Measurements from ENCODE around the gene AMBRA1. TPM values are rescaled to one million over a fixed set of nuclear protein-coding genes. Genes with fewer than 3 reads are reported as not detected.

Gene AMBRA1
- total RNA-seq, 1 donor from 2014 or later, result 25.3 TPM

DNA sequence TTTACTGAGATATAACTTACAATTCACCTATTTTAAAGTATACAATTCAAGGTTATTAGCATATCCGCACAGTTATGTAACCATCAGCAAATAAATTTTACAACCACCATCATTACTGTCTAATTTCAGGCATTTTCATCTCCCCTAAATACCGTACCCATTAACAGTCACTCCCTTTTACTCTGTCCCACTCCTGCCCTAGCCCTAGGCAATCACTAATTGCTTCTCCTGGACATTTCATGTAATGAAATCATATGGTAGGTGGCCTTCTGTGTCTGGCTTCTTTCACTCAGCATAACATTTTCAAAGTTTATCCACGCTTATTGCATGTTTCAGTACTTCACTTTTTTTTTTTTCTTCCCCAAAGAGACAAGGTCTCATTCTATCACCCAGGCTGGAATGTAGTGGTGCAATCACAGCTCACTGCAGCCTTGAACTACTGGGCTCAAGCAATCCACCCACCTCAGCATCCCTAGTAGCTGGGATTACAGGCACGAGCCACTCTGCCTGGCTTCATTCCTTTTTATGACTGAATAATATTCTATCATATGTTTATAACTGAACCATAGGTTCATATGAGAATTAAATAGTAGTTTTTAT lies 140.8 kb downstream of the AMBRA1 start:
- FAIRE-seq (no peak), DNase-seq (ENCODE audit: low spot score in 2 of 2) (no peak)

DNA sequence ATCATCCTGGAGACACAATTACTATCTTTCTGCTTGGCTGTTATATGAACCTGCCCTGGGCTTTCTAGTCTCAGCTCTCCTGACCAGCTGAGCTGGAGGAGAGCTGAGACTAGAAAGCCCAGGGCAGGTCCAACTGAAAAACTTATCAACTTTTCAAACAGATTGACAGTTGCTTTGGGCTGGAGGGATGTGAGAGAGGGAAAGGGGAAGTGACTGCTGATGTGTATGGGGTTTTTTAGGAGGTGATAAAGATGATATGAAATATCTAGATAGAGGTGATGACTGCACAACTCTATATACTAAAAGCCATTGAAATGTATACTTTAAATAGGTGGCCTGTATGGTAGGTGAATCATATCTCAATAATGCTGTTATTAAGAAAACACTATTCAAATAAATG lies 142.1 kb downstream of the AMBRA1 start:
- FAIRE-seq, result no peak
- no peak for DNase-seq (ENCODE audit: low spot score in 2 of 2)

DNA sequence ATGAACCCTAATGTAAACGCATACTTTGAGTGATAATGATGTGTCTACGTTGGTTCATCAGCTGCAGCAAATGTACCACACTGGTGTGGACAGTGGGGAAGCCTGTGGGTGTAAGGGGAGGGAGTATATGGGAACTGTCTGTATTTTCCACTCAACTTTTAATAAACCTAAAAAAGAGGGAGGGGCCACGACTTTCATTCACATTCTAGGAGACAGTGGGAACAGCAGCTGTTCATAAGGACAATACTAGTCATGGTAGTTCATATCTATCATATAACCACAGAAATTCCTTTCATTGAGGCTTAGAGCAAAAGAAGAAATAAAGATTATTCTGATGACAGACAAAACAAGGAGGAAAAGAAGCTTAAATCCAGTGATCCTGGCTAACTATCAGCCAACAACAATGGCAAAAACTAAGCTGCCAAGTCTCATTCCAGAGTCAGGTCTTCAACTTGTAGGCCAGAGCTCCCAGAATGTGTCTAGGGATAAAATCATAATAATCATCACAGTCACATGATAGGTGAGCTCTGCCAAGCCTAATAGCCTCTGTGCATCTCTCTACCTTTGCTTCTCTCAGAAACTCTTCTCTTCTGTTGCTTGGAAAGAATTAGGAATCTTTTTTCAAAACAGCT lies 142.9 kb downstream of the AMBRA1 start:
- DNase-seq (ENCODE audit: low spot score in 2 of 2) (no peak), FAIRE-seq (no peak)

GRCh38 chr11:46447544-46447943 lies 146.3 kb downstream of the AMBRA1 start:
- DNase-seq (ENCODE audit: low spot score in 2 of 2) (no peak), FAIRE-seq (no peak)

- no peak for DNase-seq (ENCODE audit: low spot score in 2 of 2)
- FAIRE-seq, result no peak
Observed at GRCh38 chr11:46445920-46446771, 147.7 kb downstream of the AMBRA1 start.

DNA sequence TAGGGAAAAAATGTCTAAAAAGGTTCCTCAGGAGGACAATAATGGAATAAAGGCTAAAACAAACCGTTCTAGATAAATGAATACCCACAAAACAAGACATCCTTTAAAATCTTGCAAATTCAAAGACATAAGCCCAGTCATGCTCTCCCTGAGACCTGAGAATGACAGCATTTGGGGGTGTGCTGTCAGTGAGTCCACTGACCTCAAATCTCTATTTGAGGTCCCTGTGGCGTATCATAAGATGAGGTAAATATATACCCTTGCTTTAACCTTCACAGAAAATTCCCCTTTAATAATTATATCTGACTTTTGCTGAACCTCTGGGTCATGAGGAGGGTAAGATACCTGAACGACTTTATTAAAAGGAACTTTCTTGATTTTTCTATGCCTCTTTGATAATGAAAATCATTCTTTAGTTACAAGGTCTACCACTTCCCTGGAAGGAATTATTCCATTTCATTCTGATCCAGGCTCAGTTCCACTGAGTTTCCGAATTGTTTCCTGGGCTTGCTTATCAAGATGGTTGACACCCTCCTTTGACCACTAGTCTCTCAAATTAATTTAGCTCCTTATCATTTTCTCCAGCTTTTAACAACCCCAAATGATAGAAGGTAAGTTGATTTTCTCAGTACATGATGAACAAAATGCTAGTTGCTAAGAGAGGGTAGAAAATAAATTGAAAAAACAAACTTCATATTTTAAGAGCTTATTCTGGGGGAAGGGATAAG lies 148.5 kb downstream of the AMBRA1 start:
- no peak for DNase-seq (ENCODE audit: low spot score in 2 of 2)
- no peak for FAIRE-seq

DNA sequence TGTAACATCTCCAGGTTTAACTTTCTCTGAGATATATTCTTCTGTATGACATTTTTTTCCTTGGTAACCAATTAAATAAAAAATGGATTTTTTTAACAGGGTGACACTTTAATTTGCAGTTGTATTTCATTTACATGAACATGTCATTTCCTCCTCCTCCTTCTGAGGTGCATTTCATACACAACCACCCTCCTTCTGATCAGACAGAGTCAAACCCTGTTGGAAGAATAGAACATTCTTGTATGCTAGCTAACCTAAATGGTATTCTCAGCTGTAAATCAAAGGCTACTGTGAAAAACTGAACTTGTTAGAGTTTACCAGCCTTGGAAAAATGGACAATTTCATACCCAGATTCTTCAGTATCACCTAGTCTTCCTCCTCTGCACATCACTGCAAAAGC lies 149.5 kb downstream of the AMBRA1 start:
- FAIRE-seq, result no peak

DNA sequence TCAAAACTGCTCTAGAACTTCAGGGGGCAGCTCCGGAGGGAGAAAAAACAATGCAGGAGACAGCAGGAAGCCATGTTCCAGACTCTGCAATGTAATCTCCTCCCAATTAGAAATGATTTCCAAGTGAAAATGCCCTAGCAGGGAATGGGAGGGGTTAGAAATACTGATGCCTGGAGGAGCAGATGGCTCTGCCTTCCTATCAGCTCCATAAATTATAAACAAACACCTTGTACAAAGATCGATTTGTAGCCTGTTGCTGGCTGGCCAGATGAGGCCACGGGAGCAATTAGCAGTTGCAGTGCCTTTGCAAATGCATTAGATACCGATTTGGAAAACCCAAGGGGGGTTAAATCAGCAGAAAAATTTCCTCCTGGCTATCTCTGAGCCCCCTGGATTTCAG lies 155.6 kb downstream of the AMBRA1 start:
- FAIRE-seq, result no peak
- no peak for DNase-seq (ENCODE audit: low spot score in 2 of 2)

More for the DNA sequence above, 149.5 kb downstream of the AMBRA1 start:
- no peak for DNase-seq (ENCODE audit: low spot score in 2 of 2)

DNA sequence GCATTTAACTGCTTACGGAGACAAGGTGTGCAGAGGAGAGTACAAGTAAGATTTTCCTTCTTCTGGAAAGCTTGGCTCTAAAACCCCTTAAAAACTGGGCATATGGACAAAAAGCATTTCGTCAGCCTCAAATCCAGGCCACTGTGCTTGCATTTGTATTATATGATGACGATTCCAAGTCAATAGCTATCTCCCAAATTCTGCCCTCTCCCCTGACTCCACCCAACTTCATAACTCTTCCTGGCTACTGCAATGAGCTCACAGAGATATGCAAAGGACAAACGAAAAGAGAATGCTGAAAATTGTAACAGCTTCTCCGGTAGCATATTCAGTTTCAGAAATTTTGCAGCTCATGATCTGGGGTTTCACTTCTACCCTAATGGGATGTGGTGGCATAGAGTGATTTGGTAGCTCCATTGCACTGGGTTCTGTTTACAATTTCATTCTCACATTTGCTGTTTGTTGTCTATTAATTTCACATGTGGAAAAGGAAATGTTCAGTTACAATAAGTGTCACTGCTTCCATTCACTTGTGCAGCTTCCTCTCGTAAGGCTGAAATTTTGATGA lies 156.6 kb downstream of the AMBRA1 start:
- no peak for FAIRE-seq

DNA sequence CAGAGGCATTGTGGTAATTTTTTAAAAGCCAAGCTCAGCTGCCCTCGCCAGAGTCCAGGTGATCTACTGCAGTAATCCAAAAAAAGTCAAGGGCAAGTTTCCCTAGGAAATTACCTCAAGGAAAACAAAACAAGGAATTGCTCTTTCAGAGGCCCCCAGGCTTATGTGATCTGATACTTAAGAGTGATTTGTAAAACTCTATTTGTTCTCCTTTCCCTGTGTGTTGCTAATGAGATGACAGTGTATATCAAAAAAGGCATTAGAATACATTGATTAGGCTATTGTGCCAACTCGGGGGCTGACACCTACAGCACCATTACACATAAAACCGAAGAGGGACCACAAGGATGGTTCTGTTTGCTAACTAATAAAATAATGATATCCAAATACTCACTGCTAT lies 157.7 kb downstream of the AMBRA1 start:
- FAIRE-seq, result no peak
- no peak for DNase-seq (ENCODE audit: low spot score in 2 of 2)

More for the DNA sequence above, 156.6 kb downstream of the AMBRA1 start:
- DNase-seq (ENCODE audit: low spot score in 2 of 2), result no peak

GRCh38 chr11:46435679-46436078 lies 158.1 kb downstream of the AMBRA1 start:
- no peak for FAIRE-seq
- no peak for DNase-seq (ENCODE audit: low spot score in 2 of 2)

DNA sequence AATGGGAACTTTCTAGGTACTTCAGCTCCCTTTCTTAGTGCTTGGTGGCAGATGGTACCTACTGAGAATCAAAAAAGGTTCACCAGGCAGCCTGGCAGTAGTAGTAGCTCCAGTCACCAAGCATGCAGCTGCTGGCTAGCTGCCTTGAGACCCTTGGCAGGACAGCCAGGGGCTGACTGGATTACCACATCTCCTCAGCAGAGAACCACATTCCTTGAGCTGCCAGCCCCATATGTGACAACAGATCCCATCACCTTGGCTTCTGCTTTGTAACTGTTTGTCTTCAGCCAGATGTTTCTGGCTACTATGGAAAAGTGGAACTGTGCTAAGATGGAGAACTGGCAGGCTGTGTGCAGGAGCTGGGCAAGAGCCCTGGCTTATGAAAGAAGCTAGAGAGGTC lies 162.6 kb downstream of the AMBRA1 start:
- FAIRE-seq (no peak), DNase-seq (ENCODE audit: low spot score in 2 of 2) (no peak)

GRCh38 chr11:46429717-46430116 lies 164.1 kb downstream of the AMBRA1 start:
- DNase-seq (ENCODE audit: low spot score in 2 of 2) (no peak), FAIRE-seq (no peak)

- DNase-seq (ENCODE audit: low spot score in 2 of 2), result no peak
- FAIRE-seq, result no peak
Observed at GRCh38 chr11:46427364-46427763, 166.5 kb downstream of the AMBRA1 start.

GRCh38 chr11:46426233-46426991 lies 167.4 kb downstream of the AMBRA1 start:
- no peak for DNase-seq (ENCODE audit: low spot score in 2 of 2)
- FAIRE-seq, result no peak

DNA sequence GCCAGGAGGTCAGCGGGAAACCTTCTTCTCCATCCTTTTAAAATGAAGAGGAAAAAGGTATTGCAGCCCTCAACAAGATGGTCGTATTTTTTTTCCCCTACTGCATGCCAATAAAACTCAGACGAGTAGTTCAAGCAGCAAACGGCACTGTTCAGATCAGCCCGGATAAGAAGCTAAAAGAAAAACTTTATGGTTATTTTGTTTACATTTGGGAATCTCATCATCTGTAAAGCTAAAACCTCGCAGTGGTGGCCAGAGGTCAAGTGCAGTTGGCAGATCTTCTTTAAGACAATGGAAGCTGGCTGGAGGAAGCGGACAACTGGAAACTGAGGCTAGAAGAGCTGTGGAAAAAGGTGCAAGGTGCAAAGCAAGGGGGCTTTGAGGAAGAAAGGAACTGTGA lies 171.2 kb downstream of the AMBRA1 start:
- no peak for DNase-seq (ENCODE audit: low spot score in 2 of 2)
- no peak for FAIRE-seq

GRCh38 chr11:46421257-46421880 lies 172.5 kb downstream of the AMBRA1 start:
- DNase-seq (ENCODE audit: low spot score in 2 of 2), result no peak

GRCh38 chr11:46420513-46420912 lies 173.3 kb downstream of the AMBRA1 start:
- no peak for DNase-seq (ENCODE audit: low spot score in 2 of 2)
- FAIRE-seq, result no peak

More at GRCh38 chr11:46421257-46421880, 172.5 kb downstream of the AMBRA1 start:
- FAIRE-seq, result no peak

DNA sequence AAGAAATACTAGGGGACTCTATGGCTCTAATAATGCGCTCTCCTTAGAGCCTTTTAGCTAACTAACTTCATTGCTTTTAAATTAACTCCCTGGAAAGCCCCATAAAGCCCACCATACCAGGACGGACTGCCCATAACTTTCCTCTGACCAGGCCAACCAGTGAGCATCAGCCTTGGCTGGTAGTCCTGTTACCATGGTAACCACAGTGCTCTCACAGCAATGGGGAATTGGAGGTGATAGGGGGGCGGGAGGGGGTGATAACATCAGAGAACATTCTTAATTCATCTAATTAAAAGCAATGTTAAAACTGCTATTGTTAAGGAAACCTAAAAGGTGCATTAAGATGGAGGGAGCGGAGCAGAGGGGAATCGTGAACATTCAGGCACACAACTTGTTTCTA lies 175.1 kb downstream of the AMBRA1 start:
- DNase-seq (ENCODE audit: low spot score in 2 of 2) (no peak), FAIRE-seq (no peak)

Data from frontal cortex (tissue), 4 donors.